ENCODE measurements around the gene PDZK1.
"Not testable (repeated sequence)": the region's sequence is repeated elsewhere in the genome, so short reads cannot be mapped to it uniquely, and the experiment has no call there.

Gene PDZK1

DNA sequence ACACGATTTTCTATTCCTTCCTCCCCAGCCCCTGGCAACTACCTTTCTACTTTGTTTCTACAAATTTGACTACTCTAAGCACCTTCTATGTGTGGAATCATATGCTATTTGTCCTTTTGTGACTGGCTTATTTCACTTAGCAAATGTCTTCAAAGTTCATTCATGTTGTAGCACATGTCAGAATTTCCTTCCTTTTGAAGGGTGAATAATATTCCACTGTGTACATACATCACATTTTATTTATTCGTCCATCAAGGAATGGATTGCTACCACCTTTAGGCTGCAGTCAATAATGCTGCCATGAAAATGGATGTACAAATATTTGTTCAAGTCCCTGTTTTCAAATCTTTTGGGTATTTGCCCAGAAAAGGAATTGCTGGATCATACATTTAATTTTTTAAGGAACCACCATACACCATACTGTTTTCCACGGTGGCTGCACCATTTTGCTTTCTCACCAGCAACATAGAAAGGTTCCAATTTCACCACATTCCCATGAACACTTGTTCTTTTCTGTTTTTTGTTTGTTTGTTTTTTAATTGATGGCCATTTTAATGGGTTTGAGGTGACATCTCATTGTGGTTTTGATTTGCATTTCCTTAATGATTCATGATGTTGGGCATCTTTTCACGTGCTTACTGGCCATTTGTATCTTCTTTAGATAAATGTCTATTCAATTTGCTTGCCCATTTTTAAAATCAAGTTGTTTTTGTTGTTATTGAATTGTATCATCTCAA is 3.3 kb upstream of the PDZK1 start:
- DNase-seq (ENCODE audit: low read depth), result no peak

DNA sequence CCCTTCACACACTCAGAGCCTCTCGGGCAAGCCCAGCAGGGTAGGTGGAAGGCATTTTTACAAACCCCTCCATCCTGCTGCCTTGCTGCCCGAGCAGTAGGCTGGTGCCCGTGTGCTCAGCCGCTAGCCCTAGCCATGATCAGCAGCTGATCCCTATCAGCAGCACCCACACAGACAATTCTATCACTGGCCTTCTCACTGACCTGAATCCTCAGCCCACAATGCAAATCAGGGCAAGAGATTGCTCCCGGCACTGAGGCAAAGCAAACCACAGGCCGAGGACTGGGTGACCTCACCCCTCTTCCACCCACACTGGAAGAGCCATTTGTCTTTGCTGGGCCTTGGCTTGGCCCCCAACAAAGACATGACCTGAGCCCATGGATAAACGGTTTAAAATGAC is 895 bp upstream of the PDZK1 start:
- no peak for DNase-seq (ENCODE audit: low read depth)

DNA sequence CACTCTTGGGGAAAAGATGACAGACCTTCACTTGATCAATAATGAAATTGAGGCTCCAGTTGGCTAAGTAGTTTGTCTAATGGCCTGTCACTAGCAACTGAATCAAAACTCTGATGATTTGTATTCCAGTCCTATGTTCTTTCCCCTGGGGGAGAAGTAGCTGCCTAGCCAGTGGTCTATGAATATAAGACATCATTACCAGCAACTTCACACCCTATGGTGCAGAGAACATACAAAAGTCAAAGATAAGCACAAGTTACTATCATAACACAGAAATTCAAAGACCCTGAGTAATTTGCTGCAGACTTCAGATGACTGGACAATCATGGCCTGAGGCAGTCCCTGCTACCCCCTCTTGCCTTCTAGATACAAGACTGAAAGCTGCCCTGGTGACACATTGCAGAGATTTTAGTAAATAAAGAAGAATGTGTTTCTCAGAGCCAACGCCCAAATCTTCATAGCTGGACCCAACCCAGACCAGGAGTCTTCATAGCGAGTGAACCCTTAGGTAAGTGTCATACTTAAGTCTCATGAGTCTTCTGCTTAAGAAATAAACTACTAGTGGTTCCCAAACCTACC is 993 bp downstream of the PDZK1 start:
- DNase-seq (ENCODE audit: low read depth), result peak; percentile 72

DNA sequence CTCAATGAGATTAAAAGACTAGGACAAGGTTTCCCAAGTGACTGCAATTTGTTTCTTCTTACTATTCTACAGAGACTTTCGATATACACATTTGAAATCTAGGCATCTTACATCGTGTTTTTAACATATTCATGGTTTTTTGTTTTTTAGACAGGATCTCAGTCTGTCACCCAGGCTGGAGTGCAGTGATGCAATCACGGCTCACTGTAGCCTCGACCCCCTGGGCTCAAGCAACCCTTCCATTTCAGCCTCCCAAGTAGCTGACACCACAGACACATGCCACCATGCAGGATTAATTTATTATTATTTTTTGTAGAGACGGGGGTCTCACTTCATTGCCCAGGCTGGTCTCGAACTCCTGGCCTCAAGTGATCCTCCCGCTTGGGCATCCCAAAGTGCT is 1.5 kb downstream of the PDZK1 start:
- DNase-seq (ENCODE audit: low read depth), result no peak

DNA sequence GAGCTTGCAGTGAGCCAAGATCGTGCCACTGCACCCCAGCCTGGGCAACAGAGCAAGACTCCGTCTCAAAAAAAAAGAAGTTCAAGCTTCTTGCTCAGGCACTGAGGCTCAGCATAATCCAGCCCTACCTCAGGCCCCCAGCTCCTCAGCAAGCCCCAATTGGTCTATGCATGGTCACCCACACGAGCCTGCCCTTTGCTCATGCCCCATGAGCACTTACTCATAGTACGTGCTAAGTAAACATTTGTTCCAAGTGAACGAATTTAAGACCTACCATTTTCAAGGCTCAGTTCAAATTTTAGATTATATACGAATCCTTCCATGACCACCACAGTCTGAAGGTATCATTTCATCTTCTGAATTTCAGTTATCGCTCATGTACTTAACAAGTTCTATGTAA is 4.3 kb downstream of the PDZK1 start:
- DNase-seq (ENCODE audit: low read depth), result no peak

DNA sequence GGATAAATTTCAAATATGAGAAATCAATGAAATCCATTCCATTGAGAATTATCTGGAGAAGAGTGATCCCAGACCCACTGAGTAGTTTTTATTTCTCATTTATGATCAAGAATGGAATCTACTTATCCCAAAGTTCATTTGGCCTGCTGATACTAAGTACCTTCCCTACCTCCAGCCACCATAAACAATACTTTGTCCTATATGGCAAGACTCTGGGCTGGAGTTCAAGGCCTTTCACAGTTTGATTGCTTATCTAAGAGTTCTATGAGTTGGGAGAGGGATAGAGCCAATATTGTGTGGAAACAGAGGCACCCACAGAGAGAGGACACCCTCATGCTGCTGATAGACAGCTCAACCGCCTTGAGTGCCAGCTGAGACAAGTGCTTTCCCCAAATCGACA is 5.1 kb downstream of the PDZK1 start:
- no peak for DNase-seq (ENCODE audit: low read depth)

DNA sequence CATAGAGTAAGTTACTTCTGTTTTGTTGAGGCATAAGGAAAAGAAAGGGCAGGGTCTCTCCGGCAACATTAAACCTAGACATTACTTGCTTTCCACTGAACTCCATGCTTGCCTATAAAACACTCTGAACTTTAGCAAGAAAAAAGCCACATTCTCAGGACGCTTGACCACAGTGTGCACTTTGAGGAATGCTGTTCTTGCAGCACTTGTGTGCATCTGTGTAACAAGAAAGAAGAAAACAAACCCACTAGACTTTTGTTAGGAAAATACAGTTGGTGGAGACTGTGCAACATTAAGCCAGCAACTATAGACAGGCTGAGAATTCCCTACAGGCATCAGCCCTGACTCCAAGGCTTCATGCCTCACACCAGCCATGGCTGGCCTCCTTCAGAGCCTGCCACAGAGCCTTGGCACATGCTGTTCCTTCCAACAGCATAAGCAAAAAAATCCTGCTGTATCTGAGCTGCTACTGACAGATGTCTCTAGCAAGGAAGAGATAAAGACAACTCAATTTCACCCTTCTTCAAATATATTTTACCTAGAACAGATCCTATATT is 5.8 kb downstream of the PDZK1 start:
- DNase-seq (ENCODE audit: low read depth), result no peak

DNA sequence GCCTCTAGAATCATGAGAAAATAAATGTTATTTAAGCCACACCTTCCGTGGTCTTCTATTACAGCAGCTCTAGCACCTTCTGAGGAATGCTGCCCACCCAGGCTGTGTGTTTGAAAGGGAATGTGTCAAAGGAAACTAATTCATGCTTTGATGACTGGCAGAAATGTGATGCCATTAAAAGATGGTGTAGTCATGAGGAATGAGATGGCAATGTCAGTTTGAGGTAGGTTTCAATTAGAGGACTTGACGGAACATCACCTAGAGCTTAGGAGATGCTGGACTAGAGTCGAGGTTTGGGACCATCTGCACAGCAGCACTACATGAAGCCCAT is 10.6 kb downstream of the PDZK1 start:
- no peak for DNase-seq (ENCODE audit: low read depth)

DNA sequence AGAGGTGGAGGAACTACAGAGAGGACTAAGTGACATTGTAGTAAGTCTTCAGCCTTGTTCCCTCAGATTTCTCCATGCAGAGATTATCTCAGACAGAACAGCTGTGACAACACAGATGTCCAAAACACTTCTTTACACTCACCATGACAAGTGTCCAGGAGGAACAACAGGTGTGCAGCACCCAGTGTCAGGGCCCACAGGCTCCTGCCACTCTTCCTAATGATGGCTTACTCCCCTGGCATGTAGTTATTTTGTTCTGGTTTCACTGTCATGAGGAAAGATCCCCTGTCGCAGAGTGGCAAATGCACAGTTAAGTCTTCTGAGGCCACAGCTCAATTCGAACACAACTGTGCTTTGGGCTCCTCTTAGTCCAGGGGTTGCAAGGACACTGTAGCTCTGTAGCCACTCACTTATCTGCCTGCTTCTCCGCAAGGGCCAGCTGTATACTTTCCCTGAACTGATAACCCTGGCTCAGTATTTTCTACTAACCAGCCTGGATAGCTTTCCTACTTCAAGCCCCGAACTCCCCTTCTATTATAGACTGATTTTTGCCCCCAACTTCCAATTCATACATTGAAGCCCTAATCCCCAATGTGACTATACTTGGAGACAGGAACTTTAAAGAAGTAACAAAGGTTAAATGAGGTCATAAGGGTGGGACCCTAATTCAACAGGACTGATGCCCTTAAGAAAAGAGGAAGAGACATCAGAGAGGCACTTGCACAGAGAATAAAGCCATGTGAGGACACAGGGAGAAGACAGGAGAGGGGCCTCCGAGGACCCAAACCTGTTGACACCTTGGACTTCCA is 11.1 kb downstream of the PDZK1 start:
- no peak for DNase-seq (ENCODE audit: low read depth)

DNA sequence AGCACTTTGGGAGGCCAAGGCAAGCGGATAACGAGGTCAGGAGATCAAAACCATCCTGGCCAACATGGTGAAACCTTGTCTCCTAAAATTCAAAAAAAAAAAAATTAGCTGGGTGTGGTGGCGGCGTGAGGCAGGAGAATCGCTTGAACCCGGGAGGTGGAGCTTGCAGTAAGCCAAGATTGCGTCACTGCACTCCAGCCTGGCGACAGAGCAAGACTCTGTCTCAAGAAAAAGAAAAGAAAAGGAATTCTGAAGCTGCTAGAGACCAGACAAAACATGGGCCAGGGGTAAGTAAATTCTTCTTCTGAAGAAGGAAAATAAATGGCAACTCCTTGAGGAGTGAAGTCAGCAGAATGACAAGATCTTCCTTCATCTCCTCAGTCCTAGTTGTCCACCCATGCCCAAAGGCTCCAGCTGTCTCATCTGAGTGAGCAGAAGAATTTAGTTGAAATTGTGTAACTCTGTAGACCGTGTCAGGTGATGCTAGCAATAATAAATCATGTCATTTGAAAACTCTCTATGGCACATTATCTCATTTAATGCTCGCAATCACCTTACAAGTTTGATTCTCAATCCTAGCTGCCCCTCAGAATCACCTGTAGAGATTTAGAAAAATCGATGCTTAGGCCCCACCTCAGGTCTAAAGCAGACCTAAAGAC is 14.3 kb downstream of the PDZK1 start:
- no peak for DNase-seq (ENCODE audit: low read depth)

DNA sequence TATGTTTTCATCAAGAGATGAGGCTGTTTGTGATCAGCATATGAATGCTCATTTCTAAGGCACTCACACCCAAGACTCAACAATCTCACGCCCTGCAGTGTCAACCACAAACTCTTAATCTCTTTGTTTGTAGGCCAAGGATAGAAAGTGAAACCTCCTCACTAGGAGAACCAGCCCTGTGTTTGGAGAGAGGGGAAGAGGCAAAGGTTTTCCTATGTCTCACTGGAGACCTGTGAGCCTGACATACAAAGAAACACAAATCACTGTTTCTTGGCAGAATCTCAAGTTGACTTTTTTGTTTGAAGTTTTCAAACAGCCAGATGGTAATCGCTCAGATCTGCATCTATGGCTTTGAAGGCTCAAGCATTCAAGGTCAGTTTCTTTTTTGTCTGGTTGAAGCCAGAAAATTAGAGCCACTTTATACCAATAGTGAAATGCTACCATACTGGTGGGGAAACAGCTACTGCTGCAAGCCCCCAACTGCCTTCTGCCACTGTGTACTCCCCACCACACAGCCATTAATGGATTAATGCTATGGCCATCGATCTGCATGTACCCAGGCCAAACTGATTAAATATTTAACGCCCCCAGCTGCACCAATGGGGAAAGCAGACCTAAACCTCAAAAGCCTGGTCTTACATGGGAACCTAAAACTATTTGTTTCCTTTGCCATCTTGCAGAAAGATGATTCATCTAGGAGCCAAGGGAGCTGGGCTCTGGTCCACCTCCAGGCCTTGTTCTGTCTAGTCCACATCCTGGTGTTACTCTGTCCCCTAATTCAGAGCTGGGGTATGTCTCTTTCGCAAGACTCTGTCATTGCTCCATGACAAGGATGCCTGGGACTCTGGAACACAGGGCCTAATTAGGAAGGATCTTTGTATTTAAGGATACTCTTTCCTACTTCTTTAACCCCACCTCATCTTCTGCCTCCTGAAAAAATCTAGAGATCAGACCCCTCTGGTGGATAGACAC is 16.3 kb downstream of the PDZK1 start:
- DNase-seq (ENCODE audit: low read depth), result no peak

DNA sequence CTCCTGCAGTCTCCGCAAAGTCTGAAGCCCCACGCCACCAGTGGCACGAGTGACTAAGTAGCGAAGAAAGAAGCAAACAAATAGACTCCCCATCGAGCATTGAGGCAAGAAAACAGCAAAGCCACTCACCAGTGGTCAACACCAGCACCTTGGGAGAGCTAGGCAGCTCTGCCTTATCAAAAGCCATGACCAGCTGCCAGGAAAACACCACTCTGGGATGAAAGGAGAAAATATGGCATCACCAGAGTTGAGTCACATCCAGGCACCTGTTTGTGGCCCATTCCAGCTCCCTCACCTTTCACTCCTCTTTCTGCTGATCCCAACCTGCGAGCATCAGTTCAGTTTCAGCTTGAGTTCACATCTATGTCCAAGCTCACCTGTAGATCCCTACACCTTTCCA is 17.2 kb downstream of the PDZK1 start:
- DNase-seq (ENCODE audit: low read depth), result no peak

DNA sequence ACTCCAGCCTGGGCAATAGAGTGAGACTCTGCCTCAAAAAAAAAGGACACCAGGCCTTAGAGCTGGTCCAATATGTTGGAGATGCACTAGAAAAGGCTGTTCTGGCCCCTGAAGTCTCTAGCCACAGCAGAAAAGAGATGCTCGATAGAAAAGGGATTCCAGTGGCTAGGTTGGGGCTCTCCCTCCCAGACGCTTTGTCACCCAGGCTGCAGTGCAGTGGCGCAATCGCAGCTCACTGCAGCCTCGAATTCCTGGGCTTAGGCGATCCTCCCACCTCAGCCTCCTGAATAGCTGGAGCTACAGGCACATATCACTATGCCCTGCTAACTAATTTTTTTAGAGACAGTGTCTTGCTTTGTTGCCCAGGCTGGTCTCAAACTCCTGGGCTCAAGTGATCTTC is 18.2 kb downstream of the PDZK1 start:
- no peak for DNase-seq (ENCODE audit: low read depth)

DNA sequence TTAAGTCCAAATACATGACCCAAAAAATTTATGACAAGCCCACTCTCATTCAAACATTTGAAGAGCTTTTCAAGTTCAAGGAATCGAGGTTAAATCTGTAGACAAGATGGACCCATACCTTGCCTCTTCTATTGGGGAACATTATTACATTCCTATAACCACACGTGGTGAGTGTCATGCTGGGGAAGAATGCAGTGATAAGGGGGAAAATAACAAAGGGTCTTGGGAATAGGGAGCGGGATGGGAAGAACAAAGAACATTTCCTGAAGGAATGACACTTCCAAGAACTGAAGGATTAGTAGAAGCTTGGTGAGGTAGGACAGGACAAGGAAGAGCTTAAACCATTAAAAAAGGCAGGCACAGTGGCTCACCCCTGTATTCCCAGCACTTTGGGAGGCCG is 18.8 kb downstream of the PDZK1 start:
- DNase-seq (ENCODE audit: low read depth), result no peak

DNA sequence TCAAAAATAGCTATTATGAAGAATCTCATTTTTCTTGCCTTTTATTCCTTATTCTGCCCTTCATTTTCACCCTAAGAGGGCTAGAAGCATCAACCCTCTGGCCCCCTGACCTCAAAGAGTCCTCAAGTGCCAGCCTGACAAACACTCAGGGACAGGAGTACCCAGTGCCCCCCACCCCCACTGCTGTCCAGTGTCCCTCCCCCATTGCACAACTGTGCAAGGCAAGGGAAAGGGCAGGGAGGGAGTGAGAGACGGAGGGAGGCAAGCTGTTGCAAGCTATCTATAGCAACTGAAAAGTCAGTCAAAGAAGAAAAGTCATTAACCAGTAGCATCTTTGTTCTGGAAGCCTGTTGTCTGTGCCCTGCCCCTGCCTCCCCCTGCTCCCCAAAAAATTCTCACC is 21.1 kb downstream of the PDZK1 start:
- DNase-seq (ENCODE audit: low read depth), result not testable (repeated sequence)

DNA sequence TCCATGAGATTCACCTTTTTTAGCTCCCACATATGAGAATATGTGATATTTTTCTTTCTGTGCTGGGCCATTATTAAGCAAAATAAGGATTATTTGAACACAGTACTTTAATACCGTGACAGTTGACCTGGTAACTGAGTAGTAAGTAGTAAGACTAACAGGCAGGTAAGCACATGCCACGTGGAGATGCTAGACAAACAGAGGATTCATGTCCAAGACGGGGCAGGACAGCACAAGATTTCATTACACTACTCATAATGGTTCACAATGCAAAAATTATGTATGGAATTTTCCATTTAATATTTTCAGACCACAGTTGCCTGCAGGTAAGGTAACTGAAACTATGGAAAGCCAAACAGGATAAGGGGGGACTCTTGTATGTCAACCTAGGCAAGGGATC is 22.3 kb downstream of the PDZK1 start:
- not testable (repeated sequence) for DNase-seq (ENCODE audit: low read depth)

DNA sequence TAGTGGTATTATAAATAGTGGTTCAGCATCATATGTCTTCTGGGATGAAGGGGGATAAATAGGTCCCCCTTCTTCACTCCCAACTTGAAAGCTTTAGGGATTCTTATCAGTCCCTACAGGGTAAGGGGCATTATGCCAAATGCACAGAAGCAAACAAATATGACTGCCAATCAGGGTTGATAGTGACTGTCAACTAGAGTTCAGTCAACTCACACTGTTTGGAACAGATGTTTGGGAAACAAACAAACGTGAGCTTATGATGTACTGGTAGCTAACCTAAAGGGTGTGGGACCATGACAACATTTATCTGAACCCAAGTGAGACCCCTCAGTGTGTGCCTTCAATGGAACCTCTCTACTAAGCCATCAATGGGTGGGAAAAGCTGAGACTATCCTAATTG is 34.0 kb downstream of the PDZK1 start:
- DNase-seq (ENCODE audit: low read depth), result not testable (repeated sequence)

DNA sequence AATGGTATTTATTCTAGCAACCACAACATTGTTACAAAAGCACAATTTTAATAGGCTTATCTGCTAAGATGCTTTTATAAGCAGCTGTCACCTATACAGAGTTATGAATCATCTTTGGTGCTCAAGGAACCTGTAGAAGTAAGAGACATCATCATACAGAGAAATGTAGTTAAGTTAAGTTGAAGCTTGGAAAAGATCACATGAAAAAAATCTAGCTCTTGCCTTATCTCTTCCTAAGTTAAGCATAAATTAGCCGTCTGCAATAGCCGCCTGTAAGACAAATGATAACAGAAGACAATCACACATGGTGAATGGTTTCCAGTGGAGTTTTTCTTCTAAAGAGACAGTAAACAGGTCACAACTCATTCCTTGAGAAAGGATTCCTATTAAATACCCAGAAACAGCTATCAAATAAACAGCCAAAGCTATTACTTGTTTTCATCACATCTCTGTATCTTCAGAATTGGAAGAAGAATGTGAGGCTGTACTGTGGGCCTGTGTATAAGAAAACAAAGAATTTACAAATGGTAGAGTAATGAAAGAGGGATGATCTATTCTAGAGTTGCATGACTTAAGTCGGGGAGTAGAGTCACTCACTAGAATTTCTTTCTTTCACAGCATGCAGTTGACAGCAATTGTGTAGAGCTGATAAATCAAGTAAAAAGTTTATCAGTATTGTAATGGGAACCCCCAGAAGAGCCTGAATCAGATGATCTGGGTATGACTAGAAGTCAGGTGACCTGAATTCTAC is 36.0 kb downstream of the PDZK1 start:
- not testable (repeated sequence) for DNase-seq (ENCODE audit: low read depth)

DNA sequence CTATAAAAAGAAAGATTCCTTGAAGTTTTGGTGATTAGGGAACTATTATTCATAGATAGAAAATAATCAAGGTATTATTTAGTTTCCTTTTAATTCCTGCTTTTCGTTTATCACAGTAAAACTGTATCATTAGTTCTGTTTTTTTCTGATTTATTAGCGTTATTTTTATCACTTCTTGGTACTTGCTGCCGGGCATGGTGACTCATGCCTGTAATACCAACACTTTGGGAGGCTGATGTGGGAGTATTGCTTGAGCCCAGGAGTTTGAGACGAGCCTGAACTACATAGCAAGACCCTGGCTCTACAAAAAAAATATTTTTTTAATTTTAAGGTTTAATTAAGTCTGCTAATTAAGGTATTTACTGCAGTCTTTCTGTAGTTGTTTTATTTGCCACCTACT is 42.2 kb downstream of the PDZK1 start:
- not testable (repeated sequence) for DNase-seq (ENCODE audit: low read depth)

DNA sequence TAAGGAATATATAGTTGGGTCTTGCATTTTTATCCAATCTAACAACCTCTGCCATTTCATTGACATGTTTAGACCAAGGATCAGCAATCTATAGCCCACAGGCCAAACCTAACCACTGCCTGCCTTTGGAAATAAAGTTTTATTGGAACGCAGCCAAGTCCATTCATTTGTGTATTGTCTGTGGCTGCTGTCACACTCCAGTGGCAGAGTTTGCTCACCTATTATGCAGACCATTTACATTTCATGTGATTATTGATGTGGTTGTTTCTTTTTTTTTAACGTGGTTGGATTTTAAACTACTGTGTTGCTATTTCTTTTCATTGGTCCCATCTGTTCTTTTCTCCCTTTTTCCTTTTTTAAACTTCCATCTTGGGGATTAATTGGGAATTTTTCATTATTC is 44.7 kb downstream of the PDZK1 start:
- not testable (repeated sequence) for DNase-seq (ENCODE audit: low read depth)
